OCI-LY3 (cell line): ENCODE data around the gene IRX4.

Experiments
- H2AFZ ChIP-seq: fragments of 200-600, 300-600 bp; shearing (Covaris generic); 2 replicates; pipeline ENCODE4 v1.6.0; 2014; ENCODE audit warnings: antibody characterized with exemption, low read depth, low read length
- H3K27ac ChIP-seq: fragments of 200-600, 300-600 bp; sonication (generic); 2 replicates; pipeline ENCODE4 v1.5.1; 2014; ENCODE audit warnings: mild to moderate bottlenecking, low read length, moderate library complexity, mixed read lengths
- H3K27me3 ChIP-seq: fragments of 200-600, 300-600 bp; sonication (generic); 2 replicates; pipeline ENCODE4 v1.6.1; 2014; ENCODE audit warnings: low read depth, low read length, mixed read lengths
- H3K36me3 ChIP-seq: fragments of 200-600, 300-600 bp; sonication (generic); replicated peaks from 2 replicates; pipeline ENCODE3; 2014; ENCODE audit warnings: low read depth, low read length, mixed read lengths
- H3K4me1 ChIP-seq: fragments of 300-600, 200-600 bp; sonication (generic); 2 replicates; pipeline ENCODE4 v1.6.1; 2014; ENCODE audit warnings: low read length, mixed read lengths
- H3K4me2 ChIP-seq: fragments of 200-600, 300-600 bp; sonication (generic); 2 replicates; pipeline ENCODE4 v1.6.1; 2014; ENCODE audit warnings: low read length, mixed read lengths
- H3K4me3 ChIP-seq: fragments of 300-600, 200-600 bp; sonication (generic); 2 replicates; pipeline ENCODE4 v1.5.1; 2014; ENCODE audit warnings: antibody characterized with exemption, mild to moderate bottlenecking, low read length, moderate library complexity
- H3K79me2 ChIP-seq: fragments of 300-600, 200-600 bp; shearing (Covaris generic); 2 replicates; pipeline ENCODE4 v1.6.1; 2014; ENCODE audit warnings: mild to moderate bottlenecking, low read length, mixed read lengths
- H3K9ac ChIP-seq: fragments of 300-600, 200-600 bp; shearing (Covaris generic); 2 replicates; pipeline ENCODE4 v1.6.0; 2014; ENCODE audit warnings: mild to moderate bottlenecking, low read length, moderate library complexity
- H3K9me3 ChIP-seq: fragments of 200-600, 300-600 bp; shearing (Covaris generic); 2 replicates; pipeline ENCODE4 v1.6.1; 2014; ENCODE audit warnings: low read length, mixed read lengths; ENCODE audit not compliant: insufficient read depth
- H4K20me1 ChIP-seq: fragments of 200-600, 300-600 bp; sonication (generic); 2 replicates; pipeline ENCODE4 v1.6.1; 2016; ENCODE audit warnings: low read length, mixed read lengths; ENCODE audit not compliant: insufficient read depth
- CTCF ChIP-seq: fragments of 200-600, 300-600 bp; sonication (generic); IDR thresholded peaks from 2 replicates; pipeline ENCODE4 v1.5.1; 2014; ENCODE audit warnings: antibody characterized with exemption, low read length, low read depth
- EZH2phosphoT487 ChIP-seq: fragments of 200-600 bp; shearing (Covaris generic); IDR thresholded peaks from 2 replicates; pipeline ENCODE4 v1.6.1; 2018; ENCODE audit warnings: antibody characterized with exemption, mixed run types, low read depth

Gene IRX4

GRCh38 chr5:1875281-1875842 is 7.4 kb downstream of the IRX4 start:
- no peaks in the 10 kb centered on the region for H3K36me3 ChIP-seq
- no peak overlapping the region for H3K4me3 ChIP-seq
- H3K27me3 ChIP-seq: no peaks in the 10 kb centered on the region
- no peak overlapping the region for H3K27ac ChIP-seq
- H4K20me1 ChIP-seq: no peaks in the 10 kb centered on the region
- TF ChIP-seq EZH2phosphoT487: no peak
- no peak for TF ChIP-seq CTCF
- no peaks in the 10 kb centered on the region for H3K9me3 ChIP-seq
- H2AFZ ChIP-seq: no peak overlapping the region
- H3K4me1 ChIP-seq: no peaks in the 10 kb centered on the region
- H3K4me2 ChIP-seq: no peak overlapping the region
- no peak overlapping the region for H3K9ac ChIP-seq
- H3K79me2 ChIP-seq: no peaks in the 10 kb centered on the region

- H3K27me3 ChIP-seq: no peaks in the 10 kb centered on the region
- no peaks in the 10 kb centered on the region for H3K79me2 ChIP-seq
- no peak overlapping the region for H3K27ac ChIP-seq
- no peak overlapping the region for H2AFZ ChIP-seq
- H3K4me3 ChIP-seq: no peak overlapping the region
- no peaks in the 10 kb centered on the region for H3K9me3 ChIP-seq
- no peak overlapping the region for H3K4me2 ChIP-seq
- H3K4me1 ChIP-seq: no peaks in the 10 kb centered on the region
- H3K9ac ChIP-seq: no peak overlapping the region
- H4K20me1 ChIP-seq: no peaks in the 10 kb centered on the region
- TF ChIP-seq CTCF (no peak), EZH2phosphoT487 (no peak)
- H3K36me3 ChIP-seq: no peaks in the 10 kb centered on the region
Observed at GRCh38 chr5:1874771-1875220, 7.9 kb downstream of the IRX4 start.

GRCh38 chr5:1874348-1874747 is 8.4 kb downstream of the IRX4 start:
- Histone ChIP-seq H3K9ac (no peak overlapping the region), H3K4me2 (no peak overlapping the region), H3K4me1 (no peaks in the 10 kb centered on the region), H3K27ac (no peak overlapping the region), H2AFZ (no peak overlapping the region), H3K79me2 (no peaks in the 10 kb centered on the region), H3K9me3 (no peaks in the 10 kb centered on the region), H4K20me1 (no peaks in the 10 kb centered on the region), H3K36me3 (no peaks in the 10 kb centered on the region), H3K4me3 (no peak overlapping the region), H3K27me3 (no peaks in the 10 kb centered on the region)
- TF ChIP-seq EZH2phosphoT487 (no peak), CTCF (no peak)

GRCh38 chr5:1873243-1873959 is 9.3 kb downstream of the IRX4 start:
- Histone ChIP-seq H3K9ac (no peak overlapping the region), H3K79me2 (no peaks in the 10 kb centered on the region), H3K27me3 (no peaks in the 10 kb centered on the region), H4K20me1 (no peaks in the 10 kb centered on the region), H3K4me1 (no peaks in the 10 kb centered on the region), H2AFZ (no peak overlapping the region), H3K36me3 (no peaks in the 10 kb centered on the region), H3K4me3 (no peak overlapping the region), H3K9me3 (no peaks in the 10 kb centered on the region), H3K27ac (no peak overlapping the region), H3K4me2 (no peak overlapping the region)
- no peak for TF ChIP-seq CTCF
- no peak for TF ChIP-seq EZH2phosphoT487
